ENCODE measurements around the gene DSCAM.

The DSCAM gene

DNA sequence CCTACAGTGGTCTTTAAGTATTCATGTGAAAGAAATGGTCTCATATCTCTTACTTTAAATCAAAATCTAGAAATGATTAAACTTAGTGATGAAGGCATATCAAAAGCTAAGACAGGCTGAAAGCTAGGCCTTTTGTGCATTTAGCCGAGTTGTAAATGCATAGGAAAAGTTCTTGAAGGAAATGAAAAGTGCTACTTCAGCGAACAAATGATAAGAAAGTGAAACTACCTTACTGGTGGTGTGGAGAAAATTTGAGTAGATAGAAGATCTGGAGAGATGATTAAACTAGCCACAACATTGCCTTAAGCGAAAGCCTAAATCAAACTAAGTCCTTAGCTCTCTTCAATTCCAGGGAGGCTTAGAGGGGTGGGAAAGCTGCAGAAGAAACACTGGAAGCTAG, 147.6 kb downstream of the DSCAM start:
- TF ChIP-seq, protein P1, sequence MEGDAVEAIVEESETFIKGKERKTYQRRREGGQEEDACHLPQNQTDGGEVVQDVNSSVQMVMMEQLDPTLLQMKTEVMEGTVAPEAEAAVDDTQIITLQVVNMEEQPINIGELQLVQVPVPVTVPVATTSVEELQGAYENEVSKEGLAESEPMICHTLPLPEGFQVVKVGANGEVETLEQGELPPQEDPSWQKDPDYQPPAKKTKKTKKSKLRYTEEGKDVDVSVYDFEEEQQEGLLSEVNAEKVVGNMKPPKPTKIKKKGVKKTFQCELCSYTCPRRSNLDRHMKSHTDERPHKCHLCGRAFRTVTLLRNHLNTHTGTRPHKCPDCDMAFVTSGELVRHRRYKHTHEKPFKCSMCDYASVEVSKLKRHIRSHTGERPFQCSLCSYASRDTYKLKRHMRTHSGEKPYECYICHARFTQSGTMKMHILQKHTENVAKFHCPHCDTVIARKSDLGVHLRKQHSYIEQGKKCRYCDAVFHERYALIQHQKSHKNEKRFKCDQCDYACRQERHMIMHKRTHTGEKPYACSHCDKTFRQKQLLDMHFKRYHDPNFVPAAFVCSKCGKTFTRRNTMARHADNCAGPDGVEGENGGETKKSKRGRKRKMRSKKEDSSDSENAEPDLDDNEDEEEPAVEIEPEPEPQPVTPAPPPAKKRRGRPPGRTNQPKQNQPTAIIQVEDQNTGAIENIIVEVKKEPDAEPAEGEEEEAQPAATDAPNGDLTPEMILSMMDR (IDR thresholded peaks at IDR 0.05; ENCODE audit: extremely low read depth, insufficient read depth, missing control alignments), result no peak
- no peak for DNase-seq (ENCODE audit: low spot score)
- in situ Hi-C loops (cut with MboI; ENCODE audit: low pct_unique_long_range_greater_than_20kb, low sequenced_read_pairs, unreplicated experiment), result no loop called here

DNA sequence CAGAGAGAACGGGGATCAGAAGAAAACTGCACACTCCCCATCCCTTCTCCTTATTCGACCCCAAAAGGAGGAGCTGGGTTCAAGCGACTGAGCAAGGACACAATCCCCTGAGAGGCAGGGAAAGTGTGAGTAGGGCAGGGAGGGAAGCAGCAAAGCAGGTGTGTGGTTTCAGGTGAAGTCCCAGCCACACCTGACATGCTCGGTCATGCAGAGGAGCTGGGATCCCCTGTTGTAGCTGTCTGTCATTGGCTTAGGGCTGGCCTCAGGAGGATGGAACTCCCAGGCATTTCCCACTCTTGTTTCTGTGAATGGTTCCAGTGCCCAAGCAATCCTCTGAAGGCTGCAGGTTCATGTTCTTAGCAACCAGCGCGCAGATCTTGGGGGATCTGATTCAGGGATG, 150.7 kb downstream of the DSCAM start:
- in situ Hi-C loops (cut with MboI; ENCODE audit: low pct_unique_long_range_greater_than_20kb, low sequenced_read_pairs, unreplicated experiment), result no loop called here
- TF ChIP-seq, protein P1 (IDR thresholded peaks at IDR 0.05; ENCODE audit: extremely low read depth, insufficient read depth, missing control alignments), result no peak
- no peak for DNase-seq (ENCODE audit: low spot score)

DNA sequence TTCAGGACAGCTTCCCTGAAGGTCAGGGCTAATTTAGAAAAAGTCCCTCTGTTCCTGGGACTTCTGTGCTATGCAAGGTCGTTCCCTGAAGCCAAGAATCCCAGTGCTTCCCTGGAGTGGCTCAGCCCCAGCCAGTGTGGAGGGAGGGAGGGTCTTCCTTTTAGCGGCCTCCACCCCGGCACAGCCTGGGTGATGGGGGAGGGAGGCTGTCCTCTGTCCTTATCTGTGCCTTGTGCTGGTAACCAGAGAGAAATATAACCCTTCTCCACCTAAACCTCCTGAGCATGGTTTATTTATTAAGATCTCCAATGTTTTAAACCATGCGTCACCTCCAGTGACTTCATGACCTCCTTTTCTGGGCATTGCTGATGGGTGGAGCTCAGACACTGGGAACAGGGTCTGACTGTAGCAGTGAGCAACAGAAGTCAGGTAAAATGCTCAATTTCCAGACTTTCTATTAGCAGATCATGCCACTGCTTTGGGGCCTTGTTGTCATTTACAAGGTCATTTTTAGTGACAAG, 157.1 kb downstream of the DSCAM start:
- in situ Hi-C loops (cut with MboI; ENCODE audit: low pct_unique_long_range_greater_than_20kb, low sequenced_read_pairs, unreplicated experiment), result no loop called here
- DNase-seq (ENCODE audit: low spot score), result no peak
- TF ChIP-seq, protein P1 (IDR thresholded peaks at IDR 0.05; ENCODE audit: extremely low read depth, insufficient read depth, missing control alignments), result no peak

DNA sequence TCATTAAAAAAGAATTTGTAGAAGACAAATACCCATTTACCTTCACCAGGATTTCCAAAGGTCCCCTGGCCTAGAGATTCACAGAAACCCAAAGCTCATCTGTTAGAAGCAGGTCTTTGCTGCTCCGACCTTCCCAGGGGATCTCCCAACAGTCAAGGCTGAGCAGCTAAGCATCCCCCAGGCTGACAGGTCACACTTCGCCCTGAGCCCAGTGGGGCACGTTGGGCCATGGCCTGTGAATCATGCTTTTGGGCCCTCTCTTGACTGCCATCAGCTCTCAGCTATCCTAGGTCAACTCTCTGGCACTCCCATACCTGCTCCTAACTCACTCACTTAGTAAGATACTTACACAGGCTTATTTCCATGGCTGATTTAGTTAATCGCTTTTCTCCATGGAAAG, 157.7 kb downstream of the DSCAM start:
- TF ChIP-seq, protein P1 (IDR thresholded peaks at IDR 0.05; ENCODE audit: extremely low read depth, insufficient read depth, missing control alignments), result no peak
- in situ Hi-C loops (cut with MboI; ENCODE audit: low pct_unique_long_range_greater_than_20kb, low sequenced_read_pairs, unreplicated experiment), result no loop called here
- DNase-seq (ENCODE audit: low spot score), result no peak

DNA sequence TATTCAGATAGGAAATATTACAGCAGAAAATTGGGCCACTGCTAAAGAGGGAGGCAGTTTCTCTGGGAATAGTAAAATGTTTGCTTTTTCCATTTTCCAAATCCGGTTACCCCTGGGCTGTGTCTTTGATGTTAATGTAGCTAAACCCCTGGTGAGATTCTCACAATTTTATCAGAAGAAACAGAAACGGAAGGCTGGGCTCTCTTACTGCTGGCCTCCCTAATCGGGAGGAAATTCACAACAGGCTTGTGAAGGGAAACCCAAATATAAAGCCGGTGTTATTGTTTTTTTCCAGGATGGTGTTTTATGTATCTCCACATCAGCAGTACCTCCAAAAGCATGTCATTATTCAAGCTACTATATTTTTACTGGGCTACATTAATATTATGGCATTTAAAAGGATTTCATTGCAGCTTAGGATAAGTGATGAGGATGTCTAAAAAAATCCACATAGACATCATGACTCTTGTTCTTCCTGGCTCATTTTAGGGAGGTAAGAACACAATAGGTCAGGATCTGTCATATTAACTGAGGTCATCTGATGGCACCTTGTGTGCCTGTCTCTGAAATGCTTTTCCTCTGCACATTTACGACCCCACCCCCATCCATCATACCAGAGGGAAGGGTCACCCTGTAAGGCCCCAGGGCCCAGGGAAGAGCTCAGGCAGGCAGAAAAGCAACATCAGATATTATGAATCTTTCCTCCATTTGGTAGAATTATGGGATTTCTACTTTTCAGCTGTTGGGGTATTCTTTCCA, 158.7 kb downstream of the DSCAM start:
- TF ChIP-seq, protein P1 (IDR thresholded peaks at IDR 0.05; ENCODE audit: extremely low read depth, insufficient read depth, missing control alignments), result no peak
- in situ Hi-C loops (cut with MboI; ENCODE audit: low pct_unique_long_range_greater_than_20kb, low sequenced_read_pairs, unreplicated experiment), result no loop called here
- no peak for DNase-seq (ENCODE audit: low spot score)

DNA sequence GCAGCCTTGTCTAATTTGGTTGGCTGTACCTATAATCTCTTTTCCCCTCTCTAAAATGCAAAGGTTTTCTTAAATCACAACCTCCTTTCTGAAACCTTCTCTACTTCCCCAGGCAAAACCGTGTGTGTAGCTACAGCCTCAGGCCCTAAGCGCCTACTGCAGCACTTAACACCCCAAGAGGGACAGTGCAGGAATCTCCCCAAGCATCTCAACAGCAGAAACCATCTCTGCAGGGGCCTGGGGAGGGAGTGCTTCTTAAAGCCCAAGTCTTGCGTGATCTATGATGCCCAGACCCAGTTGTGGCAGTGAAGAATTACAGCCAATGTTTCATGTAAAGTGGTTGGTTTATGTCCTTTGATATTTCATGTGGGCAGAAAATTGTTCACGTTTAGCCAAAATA, 159.3 kb downstream of the DSCAM start:
- no peak for DNase-seq (ENCODE audit: low spot score)
- in situ Hi-C loops (cut with MboI; ENCODE audit: low pct_unique_long_range_greater_than_20kb, low sequenced_read_pairs, unreplicated experiment), result no loop called here
- TF ChIP-seq, protein P1 (IDR thresholded peaks at IDR 0.05; ENCODE audit: extremely low read depth, insufficient read depth, missing control alignments), result no peak

Data from GM13977 (cell line).